IMR-90 (cell line): Measurements from ENCODE around the gene THEMIS2. TPM values are rescaled to one million over a fixed set of nuclear protein-coding genes. Genes with fewer than 3 reads are reported as not detected.

Experiments
- ATAC-seq: fragments of 200-7000 bp; cut with Tn5 transposase; 2 replicates; pipeline ENCODE4 v1.9.1; 2020; ENCODE audit warnings: low read depth, mild to moderate bottlenecking, moderate library complexity
- BruUV-seq: library from RNA; stranded (reverse); fragments of 400-500 nt; replicated peaks from 2 replicates; lab custom pipeline; 2021; lab: Mats Ljungman, UMichigan
- CTCF ChIA-PET: fragments of 300-600 bp; formaldehyde crosslinking; extraction: SDS; loops from one replicate; lab custom pipeline; 2021; ENCODE audit warnings: antibody characterized with exemption; lab: Yijun Ruan, JAX
- POLR2A ChIA-PET: fragments of 300-600 bp; sonication (Branson Sonifier 250); formaldehyde crosslinking; loops from one replicate; lab custom pipeline; 2022; ENCODE audit warnings: antibody characterized with exemption; ENCODE audit not compliant: unreplicated experiment; lab: Charles Lee
- DNase-seq: peaks from one replicate; pipeline ENCODE4 v3.0.0; 2013
- H2AFZ ChIP-seq: replicated peaks from 2 replicates; pipeline ENCODE3; 2013; ENCODE audit warnings: low read length, mild to moderate bottlenecking; ENCODE audit not compliant: poor library complexity
- H2AK5ac ChIP-seq: 2 replicates; pipeline ENCODE4 v1.6.1; 2013; ENCODE audit warnings: low read depth, low read length, inconsistent platforms
- H2AK9ac ChIP-seq: replicated peaks from 2 replicates; pipeline ENCODE3; 2013; ENCODE audit warnings: mild to moderate bottlenecking, low read depth, low read length, moderate library complexity; ENCODE audit not compliant: poor library complexity
- H2BK120ac ChIP-seq: 2 replicates; pipeline ENCODE4 v1.6.1; 2013; ENCODE audit warnings: low read depth, low read length, inconsistent platforms
- H2BK15ac ChIP-seq: 3 replicates; pipeline ENCODE4 v1.6.1; 2013; ENCODE audit warnings: low read depth, low read length, inconsistent platforms
- H2BK20ac ChIP-seq: 2 replicates; pipeline ENCODE4 v1.6.1; 2013; ENCODE audit warnings: low read depth, mild to moderate bottlenecking, inconsistent platforms, low read length, moderate library complexity
- H2BK5ac ChIP-seq: 2 replicates; pipeline ENCODE4 v1.6.1; 2013; ENCODE audit warnings: mild to moderate bottlenecking, low read depth, low read length, inconsistent platforms; ENCODE audit not compliant: poor library complexity, severe bottlenecking
- H3K14ac ChIP-seq: replicated peaks from 2 replicates; pipeline ENCODE4 v1.6.1; 2013; ENCODE audit warnings: low read depth, low read length, inconsistent platforms
- H3K18ac ChIP-seq: 2 replicates; pipeline ENCODE4 v1.6.1; 2013; ENCODE audit warnings: low read depth, low read length, control low read depth
- H3K23ac ChIP-seq: 2 replicates; pipeline ENCODE4 v1.6.1; 2013; ENCODE audit warnings: low read depth, low read length, inconsistent platforms
- H3K27ac ChIP-seq: 2 replicates; pipeline ENCODE4 v1.5.1; 2013; ENCODE audit warnings: mild to moderate bottlenecking, control low read depth, low read length; ENCODE audit not compliant: insufficient read depth
- H3K27me3 ChIP-seq: 2 replicates; pipeline ENCODE4 v1.6.1; 2013; ENCODE audit warnings: low read length; ENCODE audit not compliant: control insufficient read depth, insufficient read depth
- H3K36me3 ChIP-seq: 2 replicates; pipeline ENCODE4 v1.6.1; 2013; ENCODE audit warnings: low read length, mixed read lengths; ENCODE audit not compliant: control insufficient read depth, insufficient read depth
- H3K4ac ChIP-seq: 2 replicates; pipeline ENCODE4 v1.6.1; 2013; ENCODE audit warnings: low read depth, low read length, inconsistent platforms
- H3K4me1 ChIP-seq: 2 replicates; pipeline ENCODE4 v1.6.1; 2013; ENCODE audit warnings: low read length, mixed read lengths; ENCODE audit not compliant: control insufficient read depth, insufficient read depth
- H3K4me2 ChIP-seq: 2 replicates; pipeline ENCODE4 v1.6.1; 2013; ENCODE audit warnings: low read depth, mild to moderate bottlenecking, control low read depth, low read length, moderate library complexity
- H3K4me3 ChIP-seq: 2 replicates; pipeline ENCODE4 v1.5.1; 2013; ENCODE audit warnings: low read depth, mild to moderate bottlenecking, control low read depth, low read length, moderate library complexity; ENCODE audit not compliant: insufficient read depth
- H3K56ac ChIP-seq: 2 replicates; pipeline ENCODE4 v1.6.1; 2013; ENCODE audit warnings: low read length, inconsistent platforms; ENCODE audit not compliant: insufficient read depth; ENCODE audit errors: extremely low read depth
- H3K79me1 ChIP-seq, 2 experiments: 2 replicates each; pipeline ENCODE4 v1.6.1; 2013; ENCODE audit warnings: low read length in 2 of 2, inconsistent platforms in 1 of 2, low read depth in 1 of 2
- H3K9ac ChIP-seq: 2 replicates; pipeline ENCODE4 v1.6.1; 2013; ENCODE audit warnings: low read depth, low read length, control low read depth
- H3K9me1 ChIP-seq: 2 replicates; pipeline ENCODE4 v1.6.1; 2013; ENCODE audit warnings: low read length, inconsistent platforms; ENCODE audit not compliant: insufficient read depth
- H3K9me3 ChIP-seq: 2 replicates; pipeline ENCODE4 v1.6.1; 2013; ENCODE audit warnings: low read length; ENCODE audit not compliant: control insufficient read depth, insufficient read depth
- H4K20me1 ChIP-seq: 2 replicates; pipeline ENCODE4 v1.6.1; 2013; ENCODE audit warnings: low read length, inconsistent platforms; ENCODE audit not compliant: insufficient read depth
- H4K5ac ChIP-seq: 2 replicates; pipeline ENCODE4 v1.6.1; 2013; ENCODE audit warnings: mild to moderate bottlenecking, low read depth, low read length, control low read depth
- H4K8ac ChIP-seq, 2 experiments: 2 replicates each; pipeline ENCODE4 v1.6.1; 2013; ENCODE audit warnings: low read depth in 2 of 2, low read length in 2 of 2, control low read depth in 1 of 2, inconsistent platforms in 1 of 2
- H4K91ac ChIP-seq: 2 replicates; pipeline ENCODE4 v1.6.1; 2013; ENCODE audit warnings: low read depth, low read length, inconsistent platforms; ENCODE audit not compliant: insufficient read depth
- BHLHE40 ChIP-seq: fragments of 150-350 bp; IDR thresholded peaks from 2 replicates; pipeline ENCODE4 v1.6.1; 2016; ENCODE audit warnings: mild to moderate bottlenecking, low read depth, low read length
- CEBPB ChIP-seq: IDR thresholded peaks from 2 replicates; pipeline ENCODE4 v1.6.1; 2012; ENCODE audit warnings: low read depth, low read length, improper control_type of control experiment
- CHD1 ChIP-seq: IDR thresholded peaks from 2 replicates; pipeline ENCODE4 v1.6.1; 2012; ENCODE audit warnings: low read depth, low read length, improper control_type of control experiment
- FOS ChIP-seq: fragments of 150-350 bp; IDR thresholded peaks from 2 replicates; pipeline ENCODE4 v1.6.1; 2016; ENCODE audit warnings: low read depth, low read length
- MAFK ChIP-seq: IDR thresholded peaks from 2 replicates; pipeline ENCODE4 v1.6.1; 2012; ENCODE audit warnings: low read depth, low read length, improper control_type of control experiment
- MAZ ChIP-seq: IDR thresholded peaks from 2 replicates; pipeline ENCODE4 v1.6.1; 2012; ENCODE audit warnings: low read depth, mild to moderate bottlenecking, low read length, improper control_type of control experiment, moderate library complexity, borderline replicate concordance
- MXI1 ChIP-seq: IDR thresholded peaks from 2 replicates; pipeline ENCODE4 v1.6.1; 2012; ENCODE audit warnings: low read depth, mild to moderate bottlenecking, low read length, moderate library complexity, borderline replicate concordance
- NFE2L2 ChIP-seq: fragments of 150-350 bp; IDR thresholded peaks from 2 replicates; pipeline ENCODE4 v1.6.1; 2016; ENCODE audit warnings: low read depth, mild to moderate bottlenecking, low read length
- POLR2A ChIP-seq: IDR thresholded peaks from 2 replicates; pipeline ENCODE4 v1.6.1; 2012; ENCODE audit warnings: mild to moderate bottlenecking, low read depth, low read length
- RAD21 ChIP-seq: IDR thresholded peaks from 2 replicates; pipeline ENCODE4 v1.6.1; 2012; ENCODE audit warnings: low read length, improper control_type of control experiment
- RCOR1 ChIP-seq: IDR thresholded peaks from 2 replicates; pipeline ENCODE4 v1.6.1; 2012; ENCODE audit warnings: mild to moderate bottlenecking, low read length, improper control_type of control experiment; ENCODE audit not compliant: insufficient replicate concordance
- RFX5 ChIP-seq: IDR thresholded peaks from 2 replicates; pipeline ENCODE4 v1.8.0; 2012; ENCODE audit warnings: low read depth, mild to moderate bottlenecking, low read length, moderate library complexity
- SMC3 ChIP-seq: fragments of 150-350 bp; IDR thresholded peaks from 2 replicates; pipeline ENCODE4 v1.6.1; 2016; ENCODE audit warnings: low read depth, mild to moderate bottlenecking, antibody characterized with exemption, low read length, moderate library complexity
- WGBS, 2 experiments: methylation state at CpG; one replicate each; pipeline versions ENCODE4 v1.1.5 to v1.1.7; 2013; ENCODE audit warnings: missing lambda C conversion rate in 2 of 2; ENCODE audit not compliant: insufficient read length in 1 of 2; ENCODE audit errors: extremely low coverage in 2 of 2; 5-methylcytosine and 5-hydroxymethylcytosine counted together
- dilution Hi-C: fragments of 300-500 bp; cut with HindIII; formaldehyde crosslinking; loops from one replicate; pipeline ENCODE4 v1.14.3; 2018; ENCODE audit warnings: low sequenced_read_pairs; ENCODE audit not compliant: unreplicated experiment
- in situ Hi-C: fragments of 300-500 bp; cut with MboI; formaldehyde crosslinking; loops from 3 replicates; pipeline ENCODE4 v1.14.3; 2019; ENCODE audit warnings: low sequenced_read_pairs, inconsistent platforms, mixed read lengths
- intact Hi-C: fragments of 100-400 bp; cut with micrococcal nuclease; formaldehyde crosslinking; loops from 2 replicates; pipeline ENCODE4 v1.10.0; 2022
- polyA plus RNA-seq, 3 experiments: library from polyadenylated mRNA; depleted of rRNA; stranded (reverse); fragments of >200 nt; gene quantifications; 2 replicates each; pipeline ENCODE4 v1.2.3, GENCODE V29; 2012; ENCODE audit warnings: low replicate concordance in 1 of 3
- total RNA-seq: library from RNA; depleted of rRNA; stranded (reverse); fragments of >200 nt; gene quantifications from 2 replicates; pipeline ENCODE4 v1.2.3, GENCODE V29; 2012
- TF ChIP-seq, protein P1 (sequence below): conservative IDR thresholded peaks from 2 replicates; pipeline ENCODE4 v1.5.1; 2012; ENCODE audit warnings: mild to moderate bottlenecking, low read depth, low read length, improper control_type of control experiment
- TF ChIP-seq, protein P2 (sequence below): fragments of 150-350 bp; IDR thresholded peaks from 2 replicates; pipeline ENCODE4 v1.6.1; 2017; ENCODE audit warnings: mild to moderate bottlenecking, antibody characterized with exemption, low read length, low read depth
- TF ChIP-seq, protein P3 (sequence below): fragments of 150-350 bp; IDR thresholded peaks from 2 replicates; pipeline ENCODE4 v1.6.1; 2016; ENCODE audit warnings: low read depth, mild to moderate bottlenecking, low read length, moderate library complexity, borderline replicate concordance

THEMIS2 gene
- total and polyA plus RNA-seq, 2 of the 4 experiments (the other 2 are of a cell fraction) = 4.5 to 5.0 TPM

DNA sequence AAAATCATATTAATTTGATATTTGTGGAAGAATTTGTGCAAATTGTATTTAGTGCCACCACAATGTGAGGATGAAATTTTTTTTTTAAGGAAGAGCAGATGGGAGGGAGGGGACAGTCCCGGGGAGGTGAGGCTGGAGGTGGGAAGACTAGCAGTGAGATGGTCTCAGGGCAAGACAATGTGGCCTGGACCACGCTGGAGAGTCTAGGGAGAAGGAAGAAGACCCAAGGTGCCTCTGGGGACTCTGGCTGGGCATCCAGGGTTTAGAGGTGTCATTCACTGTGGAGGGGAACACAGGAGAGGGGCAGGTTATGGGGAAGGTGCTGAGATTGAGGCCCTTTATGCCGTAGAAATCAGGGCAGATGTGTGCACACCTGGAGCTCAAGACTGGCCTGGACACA is 10.3 kb upstream of the THEMIS2 start:
- no peak overlapping the region for H3K4me3 ChIP-seq
- H3K14ac ChIP-seq = 0 out of 2 replicates have a peak overlapping the region, but pooled peaks have one; percentile 36
- peak overlapping the region; percentile 83 for H2AK5ac ChIP-seq
- peak overlapping the region; percentile 13 for H2AFZ ChIP-seq
- peak overlapping the region; percentile 78; the same call in 1 of the 3 replicates for H2BK15ac ChIP-seq
- no peaks in the 10 kb centered on the region for H3K36me3 ChIP-seq
- TF ChIP-seq NFE2L2 = no peak
- TF ChIP-seq RCOR1 = no peak
- TF ChIP-seq RAD21 = no peak
- TF ChIP-seq POLR2A = no peak
- TF ChIP-seq MXI1 = no peak
- no peak for TF ChIP-seq CEBPB
- TF ChIP-seq MAZ = no peak
- TF ChIP-seq SMC3 = no peak
- no peak for TF ChIP-seq RFX5
- TF ChIP-seq, protein P1, sequence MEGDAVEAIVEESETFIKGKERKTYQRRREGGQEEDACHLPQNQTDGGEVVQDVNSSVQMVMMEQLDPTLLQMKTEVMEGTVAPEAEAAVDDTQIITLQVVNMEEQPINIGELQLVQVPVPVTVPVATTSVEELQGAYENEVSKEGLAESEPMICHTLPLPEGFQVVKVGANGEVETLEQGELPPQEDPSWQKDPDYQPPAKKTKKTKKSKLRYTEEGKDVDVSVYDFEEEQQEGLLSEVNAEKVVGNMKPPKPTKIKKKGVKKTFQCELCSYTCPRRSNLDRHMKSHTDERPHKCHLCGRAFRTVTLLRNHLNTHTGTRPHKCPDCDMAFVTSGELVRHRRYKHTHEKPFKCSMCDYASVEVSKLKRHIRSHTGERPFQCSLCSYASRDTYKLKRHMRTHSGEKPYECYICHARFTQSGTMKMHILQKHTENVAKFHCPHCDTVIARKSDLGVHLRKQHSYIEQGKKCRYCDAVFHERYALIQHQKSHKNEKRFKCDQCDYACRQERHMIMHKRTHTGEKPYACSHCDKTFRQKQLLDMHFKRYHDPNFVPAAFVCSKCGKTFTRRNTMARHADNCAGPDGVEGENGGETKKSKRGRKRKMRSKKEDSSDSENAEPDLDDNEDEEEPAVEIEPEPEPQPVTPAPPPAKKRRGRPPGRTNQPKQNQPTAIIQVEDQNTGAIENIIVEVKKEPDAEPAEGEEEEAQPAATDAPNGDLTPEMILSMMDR = no peak
- TF ChIP-seq BHLHE40 = no peak
- TF ChIP-seq FOS = no peak
- no peak for TF ChIP-seq CHD1
- TF ChIP-seq, protein P2, sequence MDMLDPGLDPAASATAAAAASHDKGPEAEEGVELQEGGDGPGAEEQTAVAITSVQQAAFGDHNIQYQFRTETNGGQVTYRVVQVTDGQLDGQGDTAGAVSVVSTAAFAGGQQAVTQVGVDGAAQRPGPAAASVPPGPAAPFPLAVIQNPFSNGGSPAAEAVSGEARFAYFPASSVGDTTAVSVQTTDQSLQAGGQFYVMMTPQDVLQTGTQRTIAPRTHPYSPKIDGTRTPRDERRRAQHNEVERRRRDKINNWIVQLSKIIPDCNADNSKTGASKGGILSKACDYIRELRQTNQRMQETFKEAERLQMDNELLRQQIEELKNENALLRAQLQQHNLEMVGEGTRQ = no peak
- TF ChIP-seq MAFK = no peak
- TF ChIP-seq, protein P3, sequence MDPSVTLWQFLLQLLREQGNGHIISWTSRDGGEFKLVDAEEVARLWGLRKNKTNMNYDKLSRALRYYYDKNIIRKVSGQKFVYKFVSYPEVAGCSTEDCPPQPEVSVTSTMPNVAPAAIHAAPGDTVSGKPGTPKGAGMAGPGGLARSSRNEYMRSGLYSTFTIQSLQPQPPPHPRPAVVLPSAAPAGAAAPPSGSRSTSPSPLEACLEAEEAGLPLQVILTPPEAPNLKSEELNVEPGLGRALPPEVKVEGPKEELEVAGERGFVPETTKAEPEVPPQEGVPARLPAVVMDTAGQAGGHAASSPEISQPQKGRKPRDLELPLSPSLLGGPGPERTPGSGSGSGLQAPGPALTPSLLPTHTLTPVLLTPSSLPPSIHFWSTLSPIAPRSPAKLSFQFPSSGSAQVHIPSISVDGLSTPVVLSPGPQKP = no peak
- H3K9me1 ChIP-seq = peaks cover 13% of the 10 kb centered on the region
- no peak overlapping the region for H4K8ac ChIP-seq
- H3K27ac ChIP-seq = no peak overlapping the region
- no peak overlapping the region for H3K56ac ChIP-seq
- H3K9me3 ChIP-seq = no peaks in the 10 kb centered on the region
- no peak overlapping the region for H4K5ac ChIP-seq
- in situ Hi-C loops (loop anchor here (5.0 to 25.0 kb wide), 2 partner anchors 120 to 350 kb away; no protein-coding TSS in a partner anchor), intact Hi-C loops (loop anchor here (5.0 kb wide), 1 partner anchor 205 kb away; no protein-coding TSS in a partner anchor), dilution Hi-C loops (no loop called here)
- no peaks in the 10 kb centered on the region for H3K27me3 ChIP-seq
- WGBS, 2 experiments = 100% methylated on average over 2 of the region's 3 CpGs; no CpG with 5 or more reads in 1 of the 2 experiments
- H3K79me1 ChIP-seq = no peaks in the 10 kb centered on the region
- no peak overlapping the region for H2BK20ac ChIP-seq
- ChIA-PET POLR2A (no interaction called here), CTCF (no interaction called here)
- H2AK9ac ChIP-seq = no peak overlapping the region
- H3K9ac ChIP-seq = no peak overlapping the region
- ATAC-seq (no peak), DNase-seq (no peak)
- no peak overlapping the region for H3K4me2 ChIP-seq
- H3K4ac ChIP-seq = no peak overlapping the region
- no peak overlapping the region for H2BK5ac ChIP-seq
- peak overlapping the region; percentile 81; the same call in 1 of the 2 replicates for H4K91ac ChIP-seq
- BruUV-seq = no TSS peak
- H4K20me1 ChIP-seq = no peaks in the 10 kb centered on the region
- peak overlapping the region; percentile 59 for H2BK120ac ChIP-seq
- H3K18ac ChIP-seq = no peak overlapping the region
- peaks cover 11% of the 10 kb centered on the region for H3K4me1 ChIP-seq
- no peak overlapping the region for H3K23ac ChIP-seq
